ENCODE measurements around the gene DST. TPM values are rescaled to one million over a fixed set of nuclear protein-coding genes. Genes with fewer than 3 reads are reported as not detected.

DST gene
- total and polyA plus RNA-seq, 2 of the 8 experiments (the other 6 are each of a cell fraction or from before 2014, with no cell fraction given), result 49.4 to 116 TPM

- H3K18ac ChIP-seq (ENCODE audit: extremely low read depth, low read length), result no peak overlapping the region
- 7% methylated on average over 44 of the region's 50 CpGs; no CpG with 5 or more reads in 1 of the 2 experiments for WGBS, 2 experiments (ENCODE audit: extremely low coverage in 1 of 2, insufficient coverage in 1 of 2, insufficient read length in 1 of 2, insufficient replicate concordance in 2 of 2, low coverage in 1 of 2, low lambda C conversion rate in 2 of 2, missing lambda C conversion rate in 1 of 2)
- H3K4me1 ChIP-seq (replicated peaks in 1 of 4; ENCODE audit: control insufficient read depth in 3 of 4, insufficient read depth in 4 of 4, low read length in 3 of 4), result peaks cover 0 to 6% (median 2%) of the 10 kb centered on the region in 4 experiments; a peak in 4 of 7 replicates
- FAIRE-seq, result no peak
- H3K79me1 ChIP-seq (ENCODE audit: low read depth, low read length), result no peaks in the 10 kb centered on the region
- H2BK15ac ChIP-seq (ENCODE audit: low read length), result no peak overlapping the region
- no peak overlapping the region for H2AFZ ChIP-seq (ENCODE audit: low read length)
- H3K27me3 ChIP-seq (replicated peaks in 1 of 4; ENCODE audit: control insufficient read depth in 3 of 4, extremely low read depth in 1 of 4, insufficient read depth in 3 of 4, low read length in 3 of 4), result no peaks in the 10 kb centered on the region
- peak overlapping the region; percentile 84 for H4K8ac ChIP-seq (ENCODE audit: extremely low read depth, insufficient read depth, low read length)
- H3K14ac ChIP-seq (ENCODE audit: insufficient read length), result no peak overlapping the region
- H2BK5ac ChIP-seq (ENCODE audit: low read depth, low read length), result peak overlapping the region; percentile 22; the same call in 1 of the 2 replicates
- H3K79me2 ChIP-seq (ENCODE audit: control insufficient read depth in 1 of 2, insufficient read depth in 2 of 2, low read length in 2 of 2), result peaks cover 0 to 26% of the 10 kb centered on the region in 2 experiments; a peak in 1 of 4 replicates
- H4K91ac ChIP-seq (replicated peaks; ENCODE audit: insufficient read length, low read length), result no peak overlapping the region
- H4K5ac ChIP-seq (ENCODE audit: insufficient read length, low read depth, low read length), result peak overlapping the region; percentile 39
- no peak overlapping the region for H2BK120ac ChIP-seq (replicated peaks; ENCODE audit: low read depth, low read length)
- ChIA-PET CTCF (ENCODE audit: partially characterized antibody) (interaction anchor here (0.5 to 1.7 kb wide), 9 partner anchors 11 to 925 kb away, joined by 3 to 9 read pairs (median 4); no protein-coding TSS in a partner anchor), POLR2A (ENCODE audit: partially characterized antibody) (interaction anchor here (1.2 to 2.1 kb wide), 3 partner anchors 14 to 72 kb away, joined by 3 to 10 read pairs (median 8); no protein-coding TSS in a partner anchor)
- H3K9ac ChIP-seq (replicated peaks in 1 of 4; ENCODE audit: extremely low read depth in 1 of 4, low read depth in 3 of 4, low read length in 3 of 4), result peak overlapping the region in 3 of 4 experiments; percentile 56 to 72 (median 68); a peak in 5 of 7 replicates
- H2BK20ac ChIP-seq (ENCODE audit: low read length), result no peak overlapping the region
- no peaks in the 10 kb centered on the region for H4K20me1 ChIP-seq (replicated peaks in 1 of 2; ENCODE audit: control insufficient read depth in 1 of 2, insufficient read depth in 2 of 2, low read length in 2 of 2)
- peak overlapping the region; percentile 70 to 91 for H3K4me2 ChIP-seq (ENCODE audit: insufficient read depth in 1 of 2, low read depth in 2 of 2, low read length in 2 of 2)
- H3K4ac ChIP-seq (replicated peaks; ENCODE audit: insufficient read length, low read depth, low read length), result no peak overlapping the region
- no peaks in the 10 kb centered on the region for H3K9me3 ChIP-seq (ENCODE audit: insufficient read depth in 2 of 2, low read depth in 1 of 2, low read length in 1 of 2)
- H3K27ac ChIP-seq (ENCODE audit: low read depth, low read length), result peak overlapping the region; percentile 70; the same call in 1 of the 2 replicates
- no peak overlapping the region for H2AK5ac ChIP-seq (ENCODE audit: low read depth, low read length)
- peak overlapping the region; percentile 39 to 73 (median 70) for H3K4me3 ChIP-seq (ENCODE audit: extremely low read depth in 1 of 4, insufficient read depth in 2 of 4, low read depth in 3 of 4, low read length in 4 of 4)
- no peak overlapping the region for H3K56ac ChIP-seq (replicated peaks; ENCODE audit: insufficient read length, low read depth, low read length)
- 0 out of 2 replicates have a peak, but pooled peaks cover 2% of the 10 kb centered on the region for H3K23me2 ChIP-seq (ENCODE audit: low read depth, low read length)
- H3K23ac ChIP-seq (ENCODE audit: insufficient read length), result no peak overlapping the region
- H3K36me3 ChIP-seq (ENCODE audit: control insufficient read depth in 2 of 4, insufficient read depth in 4 of 4, low read length in 3 of 4), result no peaks in the 10 kb centered on the region; a peak in 1 of 8 replicates
- peak; percentile 84 to 90 for DNase-seq (ENCODE audit: low read depth in 1 of 2, low spot score in 2 of 2)
- peak overlapping the region; percentile 21; the same call in 1 of the 2 replicates for H2BK12ac ChIP-seq (ENCODE audit: low read depth, low read length)
- TF ChIP-seq YY1 (IDR thresholded peaks at IDR 0.05; ENCODE audit: low read depth, low read length), result peak; percentile 78; the same call in 1 of the 2 replicates
- no peak for TF ChIP-seq SUZ12 (IDR thresholded peaks at IDR 0.05; ENCODE audit: low read length)
- TF ChIP-seq RNF2 (IDR thresholded peaks at IDR 0.05; ENCODE audit: borderline replicate concordance, low read depth, low read length, missing control alignments, poor library complexity, severe bottlenecking), result no peak
- no peak for TF ChIP-seq BRCA1 (IDR thresholded peaks at IDR 0.05; ENCODE audit: low read depth, low read length)
- TF ChIP-seq, protein P1, sequence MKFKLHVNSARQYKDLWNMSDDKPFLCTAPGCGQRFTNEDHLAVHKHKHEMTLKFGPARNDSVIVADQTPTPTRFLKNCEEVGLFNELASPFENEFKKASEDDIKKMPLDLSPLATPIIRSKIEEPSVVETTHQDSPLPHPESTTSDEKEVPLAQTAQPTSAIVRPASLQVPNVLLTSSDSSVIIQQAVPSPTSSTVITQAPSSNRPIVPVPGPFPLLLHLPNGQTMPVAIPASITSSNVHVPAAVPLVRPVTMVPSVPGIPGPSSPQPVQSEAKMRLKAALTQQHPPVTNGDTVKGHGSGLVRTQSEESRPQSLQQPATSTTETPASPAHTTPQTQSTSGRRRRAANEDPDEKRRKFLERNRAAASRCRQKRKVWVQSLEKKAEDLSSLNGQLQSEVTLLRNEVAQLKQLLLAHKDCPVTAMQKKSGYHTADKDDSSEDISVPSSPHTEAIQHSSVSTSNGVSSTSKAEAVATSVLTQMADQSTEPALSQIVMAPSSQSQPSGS (IDR thresholded peaks at IDR 0.05; ENCODE audit: low read length), result peak; percentile 94
- TF ChIP-seq SAP30 (IDR thresholded peaks at IDR 0.05; ENCODE audit: insufficient read depth, insufficient replicate concordance, low read length), result no peak
- TF ChIP-seq MAX (IDR thresholded peaks at IDR 0.05), result peak; percentile 75
Observed at GRCh38 chr6:56542364-56543331, 100.0 kb downstream of the DST start.
